ENCODE data around the gene TFF1.

Gene TFF1

DNA sequence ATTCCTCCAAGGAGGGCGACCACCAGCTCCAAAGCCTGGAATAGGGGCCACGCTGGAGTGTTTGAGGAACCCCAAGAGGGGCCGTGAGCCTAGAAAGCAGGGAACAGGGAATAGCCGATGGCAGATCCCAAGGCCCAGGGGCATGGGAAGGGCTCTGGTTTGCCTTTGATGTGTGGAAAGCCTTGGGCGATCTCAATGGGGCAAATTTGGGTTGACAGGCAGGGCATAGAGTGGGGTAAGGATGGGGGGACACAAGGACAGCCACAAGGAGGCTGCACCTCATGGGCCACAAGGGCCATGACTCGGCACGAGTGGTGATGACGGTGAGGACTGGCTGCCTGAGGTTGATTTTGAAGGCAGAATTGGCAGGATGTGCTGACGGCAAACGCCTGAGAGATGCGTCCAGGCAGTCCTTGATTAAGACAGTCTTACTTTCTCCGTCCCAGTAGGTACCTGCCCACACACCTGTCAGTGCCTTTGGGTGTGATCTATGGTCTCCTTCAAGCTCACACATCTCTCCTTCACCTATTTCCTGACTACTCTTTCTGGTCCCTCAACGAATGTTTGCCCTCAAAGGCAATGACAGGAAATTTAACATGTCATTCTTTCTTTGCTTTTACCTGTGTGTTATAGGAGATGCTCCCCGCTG is 31.5 kb upstream of the TFF1 start:
- no peak for DNase-seq

DNA sequence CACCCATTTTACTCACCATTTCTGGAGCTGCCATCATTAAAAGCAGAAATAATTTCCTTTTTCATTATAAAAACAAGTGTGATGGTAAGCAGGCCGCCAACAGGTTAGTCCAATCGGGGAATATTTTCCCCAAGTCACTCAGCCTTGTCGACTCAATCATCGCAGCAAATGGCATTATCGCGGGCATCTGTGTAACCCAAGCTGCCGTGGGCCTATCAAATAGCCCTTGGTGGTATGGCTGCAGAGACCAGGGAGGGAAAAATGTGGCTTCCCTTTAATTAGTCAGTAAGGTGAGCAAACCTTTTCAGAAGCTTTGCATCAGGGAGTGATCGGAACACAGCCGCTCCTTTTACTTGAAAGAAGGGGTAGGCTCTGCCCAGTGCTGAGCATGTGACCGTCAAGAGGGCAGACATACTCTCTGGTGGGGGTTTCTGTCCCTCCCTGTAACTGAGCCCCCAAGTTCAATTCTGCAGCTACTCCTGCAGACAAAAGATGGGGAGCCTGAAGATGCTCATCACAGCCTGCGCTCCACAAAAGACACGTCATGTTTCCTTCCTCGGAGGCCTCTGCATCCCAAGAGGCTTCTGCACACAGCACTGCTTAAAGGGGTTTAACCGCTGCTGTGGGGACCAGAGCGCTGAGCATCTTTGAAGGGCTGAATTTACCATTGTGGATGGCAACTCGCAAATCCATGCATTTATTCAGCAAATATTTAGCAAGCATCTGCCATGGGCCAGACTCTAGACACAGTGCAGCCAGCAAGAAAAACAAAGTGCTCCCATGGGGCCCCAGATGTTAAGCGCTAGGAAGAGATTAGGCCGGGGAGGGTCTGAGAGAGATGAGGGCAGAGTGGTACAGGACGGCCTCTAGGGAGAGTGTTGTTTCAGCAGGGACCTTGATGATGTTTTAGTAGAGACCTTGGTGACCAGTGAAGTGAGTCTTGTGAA is 30.7 kb upstream of the TFF1 start:
- no peak for DNase-seq

DNA sequence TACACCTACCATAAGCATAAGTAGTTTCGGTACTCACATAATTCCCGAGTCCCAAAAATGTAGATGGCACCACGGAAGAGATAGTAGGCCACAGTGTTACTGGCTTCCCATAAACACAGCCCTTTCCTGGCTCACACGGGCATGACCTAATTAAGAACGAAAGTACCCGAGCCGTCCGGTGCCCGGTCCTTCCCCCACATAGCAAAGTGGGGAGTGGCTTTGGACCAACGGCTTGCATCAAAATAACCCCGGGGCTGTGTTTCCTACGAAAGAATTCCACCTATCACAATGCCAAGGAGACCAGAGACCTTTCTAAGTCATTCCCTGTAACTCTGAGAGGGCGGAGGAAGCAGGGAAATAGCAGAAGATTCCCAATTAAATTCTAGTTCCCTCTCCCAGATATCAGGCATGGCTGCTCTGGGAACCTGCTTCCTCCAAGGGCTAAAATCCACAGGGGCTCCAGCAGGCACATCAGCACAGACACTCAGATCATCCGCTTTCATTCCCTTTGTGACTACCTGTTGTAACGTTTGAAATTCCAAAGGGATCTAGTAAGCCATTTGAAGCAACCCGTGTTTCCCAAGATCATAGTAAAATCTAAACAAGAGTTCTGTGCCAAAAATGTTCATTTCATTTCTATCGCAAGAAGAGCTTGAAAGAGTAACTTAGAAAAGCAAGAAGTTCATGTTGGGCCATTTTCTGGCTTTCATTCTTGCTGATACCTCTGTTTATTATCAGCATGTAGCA is 29.7 kb upstream of the TFF1 start, which contains the start of gene TMPRSS3:
Gene TMPRSS3, minus strand, starts transcription at position 148 of the 747 bp plus-strand sequence. CDS start 635 bp downstream, outside the sequence.
- DNase-seq: no peak

DNA sequence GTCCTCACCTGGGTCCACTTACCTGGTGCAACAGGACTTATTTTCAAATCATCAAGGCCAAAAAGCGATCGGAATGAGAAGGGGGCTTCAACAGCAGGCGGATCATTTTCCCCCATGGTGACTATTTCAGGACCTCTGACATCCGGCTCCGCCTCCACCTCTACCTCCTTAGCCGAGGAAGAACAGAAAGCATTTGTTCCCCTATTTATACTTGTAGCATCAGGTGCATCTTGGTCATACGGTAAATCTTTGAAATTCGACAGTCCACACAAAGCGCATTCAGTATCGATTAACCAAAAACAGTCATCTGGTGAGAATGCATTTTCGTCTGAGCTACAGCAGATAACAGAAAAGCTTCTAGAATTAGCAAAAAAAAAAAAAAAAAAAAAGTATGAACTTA is 29.0 kb upstream of the TFF1 start:
- DNase-seq: no peak

DNA sequence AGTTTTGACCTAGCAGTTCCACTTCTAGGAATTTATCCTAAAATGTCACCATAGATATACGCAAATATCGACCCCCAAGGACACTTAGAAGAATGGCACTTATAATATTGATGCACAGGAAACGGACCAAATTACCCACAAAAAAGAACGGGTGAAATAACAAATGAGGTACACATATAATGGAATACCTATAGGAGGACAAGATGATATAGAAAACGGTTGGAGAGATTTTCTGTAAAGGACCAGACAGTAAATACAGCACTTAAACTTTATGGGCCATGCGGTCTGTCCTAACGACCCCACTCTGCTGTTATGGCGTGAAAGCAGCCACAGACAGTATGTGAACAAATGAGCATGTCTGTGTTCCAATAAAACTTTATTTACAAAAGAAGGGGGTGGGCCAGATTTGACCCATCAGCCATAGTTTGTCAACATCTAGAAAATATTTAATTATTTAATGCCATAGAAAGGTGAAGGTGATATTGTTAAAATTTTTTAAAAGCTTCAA is 27.2 kb upstream of the TFF1 start:
- DNase-seq: no peak

DNA sequence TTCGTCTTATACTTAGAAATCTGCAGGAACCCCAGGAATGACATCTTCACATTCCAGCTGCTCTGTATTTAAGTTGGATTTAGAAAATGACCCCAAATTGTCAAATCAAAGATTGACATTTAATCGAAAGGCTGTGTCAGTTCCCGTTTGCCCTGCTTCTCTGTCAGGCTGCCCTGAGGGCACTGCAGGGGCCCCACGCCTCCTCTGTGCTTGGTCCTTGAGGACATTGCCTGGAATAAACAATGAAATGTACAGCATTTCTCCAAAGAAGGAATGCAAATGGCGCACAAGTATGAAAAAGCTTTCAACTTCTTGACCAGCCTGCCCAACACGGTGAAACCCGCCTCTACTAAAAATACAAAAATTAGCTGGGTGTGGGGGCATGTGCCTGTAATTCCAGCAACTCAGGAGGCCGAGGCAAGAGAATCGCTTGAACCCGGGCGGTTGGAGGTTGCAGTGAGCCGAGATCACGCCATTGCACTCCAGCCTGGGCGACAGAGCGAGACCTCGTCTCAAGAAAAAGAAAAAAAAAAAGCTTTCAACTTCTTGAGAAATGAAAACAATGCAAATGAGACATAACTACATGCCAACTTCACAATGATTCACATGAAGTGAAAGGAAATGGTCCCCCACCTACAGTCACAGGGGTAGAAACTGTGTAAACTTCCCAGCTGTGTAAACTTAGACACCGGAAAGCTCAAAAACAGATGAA is 26.6 kb upstream of the TFF1 start:
- no peak for DNase-seq

DNA sequence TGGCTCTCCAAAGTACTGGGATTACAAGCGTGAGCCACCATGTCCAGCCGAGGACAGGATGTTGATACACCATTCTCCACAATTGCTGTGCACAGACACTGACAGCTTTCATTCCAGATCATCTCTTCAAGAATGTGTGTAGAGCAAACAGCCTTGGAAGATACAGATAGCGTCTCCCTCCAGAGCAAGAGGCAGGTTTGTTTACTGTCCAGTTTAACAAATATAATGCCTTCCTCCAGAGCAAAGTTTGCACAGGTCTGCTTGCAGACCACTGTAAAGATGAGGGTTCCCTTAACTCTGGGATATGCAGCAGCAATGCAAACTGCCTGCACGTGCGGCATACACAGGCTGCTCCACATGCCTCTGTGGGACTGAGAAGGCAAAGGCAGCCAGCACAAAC is 25.0 kb upstream of the TFF1 start:
- no peak for DNase-seq

DNA sequence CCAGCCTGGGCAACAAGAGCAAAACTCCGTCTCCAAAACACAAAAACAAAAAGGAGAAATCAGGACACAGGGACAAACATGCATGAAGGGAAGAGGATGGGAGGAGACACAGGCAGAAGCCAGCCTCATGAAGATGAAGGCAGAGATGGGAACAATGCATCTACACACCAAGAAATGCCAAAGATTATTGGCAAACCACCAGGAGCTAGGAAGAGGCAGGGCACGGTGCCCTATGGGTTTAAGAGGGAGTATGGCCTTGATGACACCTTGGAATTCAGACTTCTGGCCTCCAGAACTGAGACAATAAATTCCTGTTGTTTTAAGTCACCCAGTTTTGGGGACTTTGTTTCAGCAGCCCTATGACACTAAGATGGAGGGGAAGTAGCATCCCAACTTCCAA is 24.4 kb upstream of the TFF1 start:
- DNase-seq: no peak

DNA sequence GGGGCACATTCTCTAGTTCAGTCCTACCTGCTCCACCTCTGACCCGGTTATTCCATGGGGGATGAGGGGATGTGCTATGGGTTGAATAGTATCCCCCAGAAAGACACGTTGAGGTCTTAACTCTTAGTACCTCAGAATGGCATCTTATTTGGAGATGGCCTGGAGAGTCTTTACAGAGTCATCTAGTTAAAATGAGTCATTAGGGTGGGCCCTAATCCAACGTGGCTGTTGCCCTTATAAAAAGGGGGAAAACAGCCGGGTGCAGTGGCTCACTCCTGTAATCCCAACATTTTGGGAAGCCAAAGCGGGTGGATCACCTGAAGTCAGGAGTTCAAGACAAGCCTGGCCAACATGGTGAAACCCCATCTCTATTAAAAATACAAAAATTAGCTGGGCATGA is 23.9 kb upstream of the TFF1 start:
- DNase-seq: no peak

DNA sequence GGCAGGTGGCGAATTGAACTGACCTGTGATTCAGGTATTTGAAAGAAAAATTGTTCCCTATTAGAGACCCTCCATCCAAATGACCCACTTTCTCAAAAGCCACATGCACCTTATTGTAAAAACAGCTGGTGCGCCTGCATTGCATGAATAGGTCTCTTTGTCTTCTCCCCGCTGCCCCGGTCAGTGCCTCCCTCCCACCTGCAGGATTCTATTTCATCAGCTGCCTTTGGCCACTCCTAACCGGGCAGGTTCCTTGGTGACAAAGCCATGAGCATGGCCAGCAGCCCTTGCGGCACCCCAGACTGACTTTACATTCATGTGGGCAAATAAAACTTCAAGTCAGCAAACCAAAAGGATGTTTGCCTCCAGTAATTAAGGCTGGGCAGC is 23.1 kb upstream of the TFF1 start:
- DNase-seq: peak; percentile 89

DNA sequence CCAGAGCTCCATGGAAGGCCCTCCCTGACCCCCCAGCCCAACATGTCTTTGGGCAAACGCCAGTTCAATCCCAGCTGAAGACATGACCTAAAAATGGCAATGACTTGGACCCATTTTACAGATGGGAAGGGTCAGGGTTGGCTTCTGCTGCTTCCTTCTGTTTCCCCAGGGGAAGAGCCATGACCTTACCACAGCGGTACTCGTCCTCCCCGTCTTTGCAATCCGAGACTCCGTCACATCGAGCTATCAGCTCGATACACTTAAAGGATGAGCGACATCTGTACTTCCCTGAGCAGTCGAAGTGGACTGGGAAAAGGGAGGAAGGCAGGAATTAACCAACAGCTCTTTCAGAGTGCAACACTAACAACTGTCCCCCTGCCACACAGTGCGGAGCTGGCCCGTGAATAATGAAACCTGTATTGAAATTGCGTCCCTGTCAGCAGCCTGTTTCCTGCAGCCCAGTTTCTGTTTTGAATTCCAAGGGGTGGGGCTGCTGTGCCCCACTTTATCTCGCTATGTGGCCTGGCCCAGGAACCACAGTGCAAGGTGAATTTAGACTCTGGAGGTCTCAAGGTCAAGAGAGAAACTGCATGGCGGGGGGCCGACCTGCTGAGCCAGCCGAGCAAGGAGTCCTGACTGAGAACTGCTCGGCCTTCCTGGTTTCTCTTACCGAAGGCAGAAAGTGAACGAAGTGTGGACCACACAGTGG is 22.6 kb upstream of the TFF1 start:
- DNase-seq: peak; percentile 51

DNA sequence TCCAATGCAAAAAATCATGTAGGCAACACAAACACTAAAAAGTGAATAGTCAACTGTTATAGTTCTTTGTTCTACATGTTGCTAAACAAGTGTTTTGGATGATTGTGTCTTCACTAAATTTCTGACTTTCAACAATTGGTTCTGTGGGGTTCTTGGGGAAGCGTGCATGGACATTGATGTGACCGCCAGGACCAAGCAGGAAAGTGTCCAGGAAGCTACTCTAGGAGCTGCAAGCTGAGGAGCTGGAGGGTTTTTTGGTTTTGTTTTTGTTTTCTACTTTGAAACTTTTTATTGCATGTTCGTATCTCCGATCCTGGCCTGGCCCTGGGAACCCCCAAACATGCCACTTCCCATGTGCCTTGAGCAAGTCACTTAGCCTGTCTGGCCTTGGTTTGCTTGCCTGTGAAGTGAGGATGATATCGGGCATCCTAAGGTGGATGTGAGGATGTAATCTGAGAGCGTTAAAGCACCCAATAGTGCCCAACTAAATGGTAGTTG is 21.6 kb upstream of the TFF1 start:
- no peak for DNase-seq

DNA sequence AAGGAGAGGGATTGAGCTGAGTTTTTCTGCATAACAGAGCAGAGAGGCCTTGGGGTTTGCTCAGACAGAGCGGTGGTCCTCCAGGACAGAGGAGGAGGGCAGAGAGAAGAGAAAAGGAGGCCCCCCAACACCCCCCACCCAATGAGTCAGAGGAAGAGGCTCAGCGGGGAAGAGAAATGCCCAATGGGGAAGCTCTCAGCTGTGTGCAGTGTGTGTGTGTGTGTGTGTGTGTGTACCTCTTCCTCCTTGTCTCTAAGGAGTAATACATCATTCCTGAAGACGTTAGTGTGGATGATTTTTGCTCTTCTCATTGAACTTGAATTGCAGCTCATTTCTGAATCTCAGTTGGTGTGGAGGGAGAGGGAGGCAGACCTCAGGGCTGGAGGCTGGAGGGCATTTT is 20.8 kb upstream of the TFF1 start:
- DNase-seq: no peak

DNA sequence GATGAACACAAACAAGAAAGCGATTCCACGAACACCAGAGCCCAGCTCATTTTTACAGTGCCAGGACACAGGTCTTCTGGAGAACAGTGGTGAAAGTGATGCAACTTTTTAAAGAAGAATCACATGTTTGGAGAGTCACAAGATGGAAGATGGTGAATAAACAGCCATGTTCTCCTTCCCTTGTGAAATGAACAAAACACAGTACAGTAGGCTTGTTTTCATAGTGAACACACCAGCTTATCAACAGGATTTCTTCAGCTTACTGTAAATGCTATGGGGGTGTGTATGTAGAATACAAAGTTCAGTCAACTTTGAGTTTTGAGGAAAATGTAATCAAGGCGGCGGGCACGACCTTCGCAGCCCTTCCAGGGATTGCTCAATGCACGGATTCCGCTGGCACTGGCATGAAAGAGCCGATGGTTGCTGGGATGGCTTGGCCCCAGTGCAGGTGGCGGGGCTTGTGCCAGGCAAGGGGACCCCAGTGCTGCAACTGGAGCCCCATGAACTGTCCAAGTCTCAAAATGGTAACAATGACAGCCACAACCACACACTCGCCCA is 19.8 kb upstream of the TFF1 start:
- no peak for DNase-seq

DNA sequence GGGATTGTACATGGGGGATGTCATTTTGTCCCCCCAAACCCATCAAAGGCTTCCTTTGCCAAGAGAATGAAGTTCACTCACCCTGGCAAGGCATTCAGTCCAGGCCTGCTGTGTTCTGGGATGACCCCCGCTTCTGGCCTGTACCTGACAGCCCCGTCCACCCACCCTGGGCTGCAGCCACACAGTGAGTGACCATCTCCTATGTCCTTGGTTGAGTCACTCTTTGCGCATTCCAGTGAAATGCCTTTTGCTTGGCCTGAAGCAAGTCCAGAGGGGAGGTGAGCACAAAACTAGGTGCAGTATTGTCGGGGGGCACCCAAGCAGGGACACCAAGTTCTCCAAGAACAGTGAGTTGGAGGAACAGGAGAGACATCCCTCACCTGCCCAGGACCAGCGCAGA is 19.3 kb upstream of the TFF1 start:
- no peak for DNase-seq

DNA sequence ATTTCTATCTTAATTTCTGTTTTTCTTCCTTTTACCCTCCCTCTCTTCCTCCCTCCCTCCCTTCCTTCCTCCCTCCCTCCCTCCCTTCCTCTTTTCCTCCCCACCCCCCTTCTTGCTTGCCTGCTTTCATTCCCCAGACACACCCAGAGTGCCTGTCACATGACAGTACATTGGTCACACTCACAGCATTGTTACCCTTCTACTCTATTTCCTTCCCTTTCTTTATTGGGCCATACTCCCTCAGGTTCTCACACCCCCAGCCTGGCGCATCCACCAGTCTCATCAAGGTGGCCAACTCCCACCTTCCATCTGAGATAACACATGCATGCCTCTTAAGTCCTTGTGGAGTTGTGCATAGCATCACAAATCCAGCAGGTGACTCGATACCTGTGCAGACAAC is 18.7 kb upstream of the TFF1 start:
- no peak for DNase-seq

DNA sequence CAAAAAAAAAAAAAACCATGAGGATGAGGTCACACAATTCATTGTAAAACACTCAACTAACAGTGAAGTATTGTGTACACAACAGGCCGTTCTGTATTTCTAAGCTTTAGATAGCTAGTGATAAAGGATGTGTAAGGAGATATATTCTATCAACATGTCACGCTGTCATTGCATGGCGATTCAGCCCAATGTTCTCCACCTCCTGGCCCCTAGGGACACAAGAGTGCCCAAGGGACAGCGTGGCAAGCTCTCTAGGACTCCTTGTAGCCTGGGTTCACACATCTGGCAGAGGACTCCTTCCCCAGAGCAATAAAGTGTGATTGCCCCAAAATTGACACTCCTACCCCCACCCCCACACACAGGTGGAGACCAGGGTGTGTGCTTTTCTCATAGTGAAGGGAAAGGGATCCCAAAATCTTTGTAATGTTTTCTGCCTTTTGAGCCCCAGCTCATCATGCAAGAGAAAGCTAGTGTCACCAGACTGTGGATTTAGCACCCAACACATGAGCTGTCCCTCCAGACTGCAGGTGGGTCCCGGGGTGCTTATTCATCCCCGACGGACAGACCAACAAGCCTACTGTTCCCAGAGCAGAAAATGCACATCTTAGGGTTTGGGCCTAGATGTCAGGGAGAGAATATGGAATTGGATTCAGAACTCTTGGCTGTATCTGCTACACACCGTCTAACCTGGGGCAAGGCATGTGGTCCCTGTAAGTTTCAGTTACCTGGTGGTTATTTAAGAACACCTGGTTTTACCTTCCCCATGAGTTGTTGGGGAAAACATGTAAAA is 18.0 kb upstream of the TFF1 start:
- DNase-seq: peak; percentile 38

DNA sequence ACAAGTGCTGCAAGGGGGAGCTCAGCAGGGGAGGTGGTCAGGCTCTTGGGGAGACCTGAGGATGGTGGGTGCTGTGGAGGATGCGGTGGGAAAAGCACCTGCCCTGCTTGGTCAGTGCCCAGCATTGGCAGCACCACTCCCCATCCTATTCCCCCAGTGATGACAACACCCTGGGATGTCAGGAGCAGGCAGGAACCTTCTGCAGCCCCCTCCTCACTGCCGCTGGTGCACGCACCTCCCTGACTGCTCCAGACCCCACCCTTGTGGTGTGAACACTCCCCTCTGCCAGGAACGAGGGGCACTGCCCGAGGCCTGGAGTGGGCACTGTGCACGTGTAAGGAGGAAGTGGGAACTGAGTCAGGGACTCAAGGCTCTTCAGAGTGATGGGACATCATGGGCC is 17.0 kb upstream of the TFF1 start:
- DNase-seq: no peak

DNA sequence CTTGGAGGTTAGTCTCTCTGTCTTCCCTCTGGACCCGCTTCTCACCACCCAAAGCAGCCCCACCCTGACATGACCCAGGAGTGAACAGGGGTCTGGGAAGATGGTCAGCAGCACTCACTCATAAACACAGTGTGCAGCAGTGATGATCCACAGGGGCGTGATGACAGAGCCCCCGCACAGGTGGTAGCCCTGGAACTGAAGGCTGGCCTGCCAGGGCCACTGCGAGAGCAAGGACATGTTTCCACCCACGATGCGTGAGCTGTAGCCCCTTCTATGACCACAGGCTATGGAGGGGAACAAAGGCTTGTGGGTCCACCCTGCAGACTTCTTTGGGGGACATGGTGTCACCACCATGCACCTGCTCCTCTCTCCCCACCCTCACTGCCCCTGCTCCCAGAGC is 16.6 kb upstream of the TFF1 start:
- no peak for DNase-seq

DNA sequence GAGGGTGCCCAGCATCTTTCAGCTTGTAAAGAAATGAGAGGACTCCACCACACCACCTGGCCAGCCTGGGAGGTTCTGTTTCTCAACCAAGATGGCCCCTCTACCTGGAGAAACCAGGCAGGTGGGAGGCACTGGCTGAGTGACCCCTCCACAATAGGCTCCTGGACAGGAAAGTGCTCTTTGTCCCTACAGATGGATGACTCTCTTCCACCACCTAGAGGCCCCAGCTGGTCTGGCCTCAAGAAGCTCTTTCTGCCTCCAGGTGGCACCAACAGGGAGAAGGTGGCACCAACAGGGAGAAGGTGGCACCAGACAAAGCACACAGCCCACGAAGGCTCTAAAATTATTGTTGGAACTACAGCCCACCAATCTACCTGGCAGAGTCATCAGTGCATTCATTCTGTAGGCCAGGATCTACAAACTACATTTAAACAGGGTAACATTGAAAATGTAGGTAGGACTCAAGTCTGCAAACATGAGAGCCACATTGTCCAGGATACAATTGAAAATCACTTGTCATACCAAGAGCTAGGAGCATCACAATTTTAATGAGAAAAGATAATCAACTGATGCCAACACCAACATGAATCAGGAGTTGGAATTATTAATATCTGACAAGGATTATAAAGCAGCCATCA is 15.1 kb upstream of the TFF1 start:
- peak; percentile 85 for DNase-seq

Data from NCI-H1092 treated with DMSO at 0.1 percent for 48 hours (cell line).